Measurements from ENCODE around the gene CELA2B.

Gene CELA2B

DNA sequence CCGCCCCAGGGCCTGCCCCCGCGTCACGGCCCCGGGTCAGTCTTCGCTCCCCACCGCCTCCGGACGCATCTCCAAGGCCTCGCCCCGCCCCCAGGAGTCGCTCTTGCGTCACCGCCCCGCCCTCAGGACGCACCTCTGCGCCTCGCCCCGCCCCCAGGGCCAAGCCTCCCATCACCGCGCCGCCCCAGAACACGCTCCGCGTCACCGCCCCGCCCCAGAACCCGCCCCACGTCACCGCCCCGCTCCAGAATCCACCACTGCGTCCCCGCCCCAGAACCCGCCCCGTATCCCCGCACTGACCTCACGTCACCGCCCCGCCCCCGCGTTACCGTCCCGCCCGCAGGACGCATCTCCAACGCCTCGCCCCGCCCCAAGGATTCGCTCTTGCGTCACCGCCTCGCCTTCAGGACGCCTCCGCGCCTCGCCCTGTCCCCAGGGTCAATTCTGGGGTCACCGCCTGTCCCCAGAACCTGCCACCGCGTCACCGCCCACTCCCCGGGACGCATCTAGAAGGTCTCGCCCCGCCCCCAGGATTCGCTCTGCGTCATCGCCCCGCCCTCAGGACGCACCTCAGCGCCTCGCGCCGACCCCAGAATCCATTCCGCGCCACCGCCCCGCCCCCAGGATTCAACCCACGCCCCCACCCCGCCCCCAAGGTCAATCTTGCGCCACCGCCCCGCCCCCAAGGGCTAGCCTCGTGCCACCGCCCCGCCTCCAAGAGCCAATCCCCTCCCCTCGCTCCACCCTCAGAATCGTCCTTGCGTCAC is 48.6 kb downstream of the CELA2B start:
- H3K36me3 ChIP-seq (ENCODE audit: control insufficient read depth in 1 of 2, insufficient read depth in 2 of 2, low read length in 2 of 2): no peaks in the 10 kb centered on the region
- H3K9ac ChIP-seq (ENCODE audit: low read depth in 1 of 2, low read length in 2 of 2): peak overlapping the region; percentile 52 to 57
- no peaks in the 10 kb centered on the region for H3K9me3 ChIP-seq (ENCODE audit: control insufficient read depth in 1 of 2, low read length in 2 of 2)
- peaks cover 17 to 27% of the 10 kb centered on the region in 2 donors for H3K4me1 ChIP-seq (ENCODE audit: control insufficient read depth in 1 of 2, insufficient read depth in 2 of 2, low read length in 2 of 2)
- peak overlapping the region; percentile 100 for H3K27ac ChIP-seq (ENCODE audit: low read depth, low read length)
- H3K27me3 ChIP-seq (ENCODE audit: control insufficient read depth in 1 of 2, insufficient read depth in 2 of 2, low read length in 2 of 2): no peaks in the 10 kb centered on the region
- H3K4me3 ChIP-seq (ENCODE audit: low read depth in 1 of 2, low read length in 2 of 2): peak overlapping the region; percentile 55 to 90

DNA sequence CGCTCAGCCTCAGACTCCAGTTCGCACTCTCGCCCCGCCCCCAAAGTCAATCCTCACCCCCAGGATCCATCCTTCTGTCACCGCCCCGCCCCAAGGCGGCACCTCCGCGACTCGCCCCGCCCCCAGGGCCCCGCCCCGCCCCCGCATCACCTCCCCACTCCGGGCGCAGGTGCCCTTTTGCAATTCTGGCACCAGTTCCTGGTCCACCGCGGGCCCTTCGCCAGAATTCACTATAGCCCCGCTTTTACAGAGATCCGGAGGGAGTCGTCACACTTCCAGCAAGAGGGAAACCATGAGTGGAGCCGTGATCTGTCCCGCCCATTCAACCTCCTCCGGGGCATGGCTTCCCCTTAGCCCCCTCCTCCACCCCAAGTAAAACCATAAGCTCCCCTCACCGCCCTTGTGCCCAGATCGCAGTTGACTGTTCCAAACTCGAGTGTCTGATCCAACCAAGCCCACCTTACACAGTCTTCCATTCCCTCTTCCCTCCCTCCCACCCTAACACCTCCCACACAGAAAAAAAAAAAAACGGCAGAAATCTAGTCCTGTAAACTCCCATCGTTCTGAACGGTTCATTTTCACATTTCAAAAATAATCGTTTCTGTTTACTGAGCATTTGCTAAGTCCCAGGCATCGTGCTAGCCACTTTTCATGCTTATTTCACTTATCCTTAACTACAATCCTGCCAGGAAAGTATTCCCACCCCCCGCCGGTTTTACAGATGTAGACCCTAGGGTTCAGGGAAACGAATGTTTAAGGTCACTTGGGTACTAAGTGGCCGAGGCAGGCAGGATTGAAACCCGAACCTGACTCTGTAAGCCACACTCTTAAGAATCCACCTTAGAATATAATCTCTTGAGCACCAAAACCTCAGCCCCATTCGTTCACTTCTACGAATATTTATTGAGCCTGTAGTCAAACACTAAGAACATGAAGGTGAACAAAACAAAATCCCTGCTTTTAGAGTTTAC is 49.4 kb downstream of the CELA2B start:
- Histone ChIP-seq H3K9me3 (ENCODE audit: control insufficient read depth in 1 of 2, low read length in 2 of 2) (no peaks in the 10 kb centered on the region), H3K4me1 (ENCODE audit: control insufficient read depth in 1 of 2, insufficient read depth in 2 of 2, low read length in 2 of 2) (peaks cover 17 to 27% of the 10 kb centered on the region in 2 donors), H3K27ac (ENCODE audit: low read depth, low read length) (peak overlapping the region; percentile 91), H3K27me3 (ENCODE audit: control insufficient read depth in 1 of 2, insufficient read depth in 2 of 2, low read length in 2 of 2) (no peaks in the 10 kb centered on the region), H3K36me3 (ENCODE audit: control insufficient read depth in 1 of 2, insufficient read depth in 2 of 2, low read length in 2 of 2) (no peaks in the 10 kb centered on the region), H3K4me3 (ENCODE audit: low read depth in 1 of 2, low read length in 2 of 2) (peak overlapping the region; percentile 90 to 91), H3K9ac (ENCODE audit: low read depth in 1 of 2, low read length in 2 of 2) (peak overlapping the region; percentile 85 to 86)

DNA sequence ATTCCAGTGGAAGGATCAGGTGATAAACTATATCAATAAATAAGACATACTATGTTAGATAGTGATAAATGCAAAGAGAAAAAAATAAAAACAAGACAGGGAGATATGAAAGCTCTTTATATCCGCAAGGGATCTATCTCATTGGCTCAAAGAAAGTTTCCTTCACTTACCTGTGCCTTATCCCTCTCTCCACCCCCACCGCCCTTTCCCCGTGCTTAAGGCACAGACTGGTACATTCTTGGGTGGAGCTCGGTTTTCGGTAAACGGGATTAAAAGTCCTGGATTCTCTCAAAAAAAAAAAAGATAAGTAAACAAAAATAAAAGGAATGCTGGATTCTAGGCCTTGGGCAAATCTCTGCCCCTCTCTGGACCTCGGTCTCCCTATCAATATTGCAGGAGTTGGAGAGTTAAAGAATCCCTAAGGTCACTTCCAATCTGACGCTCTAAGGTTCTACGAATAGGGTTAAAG is 50.2 kb downstream of the CELA2B start:
- Histone ChIP-seq H3K9me3 (ENCODE audit: control insufficient read depth in 1 of 2, low read length in 2 of 2) (no peaks in the 10 kb centered on the region), H3K27ac (ENCODE audit: low read depth, low read length) (peak overlapping the region; percentile 91), H3K27me3 (ENCODE audit: control insufficient read depth in 1 of 2, insufficient read depth in 2 of 2, low read length in 2 of 2) (no peaks in the 10 kb centered on the region), H3K36me3 (ENCODE audit: control insufficient read depth in 1 of 2, insufficient read depth in 2 of 2, low read length in 2 of 2) (no peaks in the 10 kb centered on the region), H3K4me1 (ENCODE audit: control insufficient read depth in 1 of 2, insufficient read depth in 2 of 2, low read length in 2 of 2) (peaks cover 17 to 27% of the 10 kb centered on the region in 2 donors), H3K4me3 (ENCODE audit: low read depth in 1 of 2, low read length in 2 of 2) (peak overlapping the region; percentile 90 to 91), H3K9ac (ENCODE audit: low read depth in 1 of 2, low read length in 2 of 2) (peak overlapping the region; percentile 85 to 86)

DNA sequence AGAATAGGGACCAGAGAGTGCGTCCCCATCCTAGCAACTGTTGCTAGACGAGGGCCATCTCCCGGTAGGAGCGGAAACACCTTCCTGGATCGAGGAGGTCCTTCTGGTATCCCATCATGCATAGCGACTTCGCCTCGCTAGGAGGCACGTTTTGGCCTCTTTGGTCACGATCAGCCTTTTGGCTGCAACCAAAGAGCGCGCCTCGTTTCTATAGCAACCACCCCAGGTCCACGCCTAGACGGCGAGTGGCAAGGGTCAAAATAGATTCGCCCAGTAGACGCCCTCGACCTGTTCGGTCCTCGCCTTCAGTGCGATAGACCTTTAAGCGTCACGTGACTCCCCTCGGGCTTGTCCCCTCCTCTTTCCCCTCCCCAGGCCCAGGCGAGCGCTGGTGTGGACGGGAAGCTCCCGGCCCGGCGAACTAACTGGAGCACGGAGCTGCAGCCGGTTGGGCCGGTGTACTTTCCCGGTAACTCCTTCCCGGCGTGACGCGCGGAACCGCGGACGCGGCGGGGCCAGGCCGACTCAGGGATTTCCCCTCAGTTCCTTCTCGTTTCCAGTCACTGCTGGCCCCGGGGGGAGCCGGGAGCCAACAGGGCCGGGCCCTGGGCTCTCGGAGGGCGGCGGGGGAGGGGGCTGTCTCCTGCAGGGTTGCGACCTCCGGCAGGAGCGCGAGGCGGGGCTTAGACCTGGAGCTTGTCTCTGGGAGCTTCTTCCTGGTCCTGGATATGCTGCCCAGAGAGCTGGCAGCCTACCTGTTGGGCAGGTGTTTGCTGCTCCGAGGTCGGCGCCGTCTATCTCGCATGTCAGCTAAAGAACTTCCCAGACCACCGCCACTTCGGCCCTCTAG is 50.8 kb downstream of the CELA2B start, which contains the start of gene DNAJC16:
DNAJC16 (plus strand) TSS at position 359 of the 850 bp plus-strand sequence. CDS start 2,258 bp downstream, outside the sequence.
- Histone ChIP-seq H3K4me3 (ENCODE audit: low read depth in 1 of 2, low read length in 2 of 2) (peak within 1 kb of the TSS; percentile 90 to 91), H3K27ac (ENCODE audit: low read depth, low read length) (peak within 1 kb of the TSS; percentile 92), H3K36me3 (ENCODE audit: control insufficient read depth in 1 of 2, insufficient read depth in 2 of 2, low read length in 2 of 2) (peaks cover 0 to 1% of the 10 kb centered on the region in 2 donors), H3K27me3 (ENCODE audit: control insufficient read depth in 1 of 2, insufficient read depth in 2 of 2, low read length in 2 of 2) (no peaks in the 10 kb centered on the region), H3K9ac (ENCODE audit: low read depth in 1 of 2, low read length in 2 of 2) (peak within 1 kb of the TSS; percentile 88 to 91), H3K4me1 (ENCODE audit: control insufficient read depth in 1 of 2, insufficient read depth in 2 of 2, low read length in 2 of 2) (peaks cover 17 to 27% of the 10 kb centered on the region in 2 donors), H3K9me3 (ENCODE audit: control insufficient read depth in 1 of 2, low read length in 2 of 2) (no peaks in the 10 kb centered on the region)

DNA sequence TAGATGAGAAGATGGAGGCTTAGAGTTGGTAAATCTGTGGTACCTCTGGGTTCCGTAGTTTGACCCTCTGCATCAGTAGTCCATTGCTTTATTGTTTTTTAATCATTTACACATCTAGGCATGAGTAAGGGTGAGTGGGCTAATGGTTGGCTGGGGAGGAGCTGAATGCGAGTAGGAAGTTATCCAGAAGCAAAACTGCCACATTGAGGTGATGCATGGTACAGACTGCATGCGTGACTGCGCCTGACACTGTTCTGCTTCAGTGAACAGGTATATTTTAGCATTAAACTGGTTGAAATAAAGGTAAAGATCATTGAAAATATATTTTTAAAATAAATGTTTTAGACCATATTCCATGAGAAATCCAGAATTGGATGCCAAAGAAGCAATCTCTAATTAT is 55.1 kb downstream of the CELA2B start:
- Histone ChIP-seq H3K27ac (ENCODE audit: low read depth, low read length) (no peak overlapping the region), H3K4me1 (ENCODE audit: control insufficient read depth in 1 of 2, insufficient read depth in 2 of 2, low read length in 2 of 2) (peaks cover 10 to 12% of the 10 kb centered on the region in 2 donors), H3K9me3 (ENCODE audit: control insufficient read depth in 1 of 2, low read length in 2 of 2) (no peaks in the 10 kb centered on the region), H3K27me3 (ENCODE audit: control insufficient read depth in 1 of 2, insufficient read depth in 2 of 2, low read length in 2 of 2) (no peaks in the 10 kb centered on the region), H3K4me3 (ENCODE audit: low read depth in 1 of 2, low read length in 2 of 2) (no peak overlapping the region), H3K36me3 (ENCODE audit: control insufficient read depth in 1 of 2, insufficient read depth in 2 of 2, low read length in 2 of 2) (peaks cover 12 to 16% of the 10 kb centered on the region in 2 donors), H3K9ac (ENCODE audit: low read depth in 1 of 2, low read length in 2 of 2) (no peak overlapping the region)

DNA sequence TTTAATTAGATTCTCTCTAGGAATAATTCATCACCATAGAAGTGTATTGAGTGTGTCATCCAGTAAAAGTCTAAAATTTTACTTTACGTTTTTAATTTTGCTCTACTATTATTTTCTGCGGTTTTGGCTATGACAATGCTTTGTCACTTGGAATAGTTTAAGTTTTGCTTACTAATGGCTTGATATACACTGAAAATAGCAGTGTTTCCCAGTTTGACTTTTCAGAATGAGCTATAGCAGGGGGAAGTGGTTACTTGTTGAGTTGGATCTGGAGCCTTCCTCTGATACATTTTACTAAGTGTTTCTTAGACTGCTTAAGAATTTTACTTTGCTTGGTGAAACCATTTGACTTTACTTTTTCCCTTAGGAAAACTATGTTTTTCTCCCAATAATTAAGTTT is 55.8 kb downstream of the CELA2B start:
- Histone ChIP-seq H3K4me1 (ENCODE audit: control insufficient read depth in 1 of 2, insufficient read depth in 2 of 2, low read length in 2 of 2) (peaks cover 8 to 9% of the 10 kb centered on the region in 2 donors), H3K27me3 (ENCODE audit: control insufficient read depth in 1 of 2, insufficient read depth in 2 of 2, low read length in 2 of 2) (no peaks in the 10 kb centered on the region), H3K27ac (ENCODE audit: low read depth, low read length) (no peak overlapping the region), H3K4me3 (ENCODE audit: low read depth in 1 of 2, low read length in 2 of 2) (no peak overlapping the region), H3K36me3 (ENCODE audit: control insufficient read depth in 1 of 2, insufficient read depth in 2 of 2, low read length in 2 of 2) (peaks cover 14 to 16% of the 10 kb centered on the region in 2 donors), H3K9me3 (ENCODE audit: control insufficient read depth in 1 of 2, low read length in 2 of 2) (no peaks in the 10 kb centered on the region), H3K9ac (ENCODE audit: low read depth in 1 of 2, low read length in 2 of 2) (no peak overlapping the region)

DNA sequence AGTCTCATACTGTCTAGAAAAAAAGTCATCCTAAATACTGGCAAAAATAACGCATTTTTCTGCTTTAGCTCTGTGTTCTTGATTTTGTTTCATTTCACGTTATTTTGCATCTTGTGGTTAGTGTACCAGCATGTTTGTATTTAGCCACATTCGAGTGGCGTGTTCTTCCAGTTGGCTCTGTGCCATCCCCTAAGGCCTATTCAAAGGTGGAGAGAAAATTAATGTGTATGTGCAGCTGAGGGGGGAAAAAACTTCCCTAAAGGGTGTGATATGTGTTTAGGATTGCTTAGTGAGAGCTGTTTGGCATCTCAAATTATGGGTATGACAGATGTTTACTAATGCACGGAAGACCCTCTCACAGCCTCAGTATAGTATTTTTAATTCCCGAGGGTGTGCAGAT is 62.9 kb downstream of the CELA2B start:
- Histone ChIP-seq H3K9ac (ENCODE audit: low read depth in 1 of 2, low read length in 2 of 2) (no peak overlapping the region), H3K27ac (ENCODE audit: low read depth, low read length) (no peak overlapping the region), H3K4me3 (ENCODE audit: low read depth in 1 of 2, low read length in 2 of 2) (no peak overlapping the region), H3K36me3 (ENCODE audit: control insufficient read depth in 1 of 2, insufficient read depth in 2 of 2, low read length in 2 of 2) (peaks cover 24 to 59% of the 10 kb centered on the region in 2 donors), H3K27me3 (ENCODE audit: control insufficient read depth in 1 of 2, insufficient read depth in 2 of 2, low read length in 2 of 2) (no peaks in the 10 kb centered on the region), H3K9me3 (ENCODE audit: control insufficient read depth in 1 of 2, low read length in 2 of 2) (no peaks in the 10 kb centered on the region), H3K4me1 (ENCODE audit: control insufficient read depth in 1 of 2, insufficient read depth in 2 of 2, low read length in 2 of 2) (no peaks in the 10 kb centered on the region)

DNA sequence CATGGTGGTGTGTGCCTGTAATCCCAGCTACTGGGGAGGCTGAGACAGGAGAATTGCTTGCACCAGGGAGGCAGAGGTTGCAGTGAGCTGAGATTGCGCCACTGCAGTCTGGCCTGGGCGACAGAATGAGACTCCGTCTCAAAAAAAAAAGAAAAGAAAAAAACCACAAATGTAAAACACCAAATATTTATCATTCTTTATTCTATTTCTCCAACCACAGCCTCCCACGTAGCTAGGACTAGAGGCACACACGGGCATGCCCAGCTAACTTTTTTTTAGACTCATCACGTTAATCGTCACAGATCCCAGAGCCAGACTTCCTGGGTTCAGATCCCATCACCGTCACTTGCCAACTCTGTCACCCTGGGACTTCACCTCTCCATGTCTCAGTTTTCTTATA is 64.3 kb downstream of the CELA2B start:
- Histone ChIP-seq H3K27me3 (ENCODE audit: control insufficient read depth in 1 of 2, insufficient read depth in 2 of 2, low read length in 2 of 2) (no peaks in the 10 kb centered on the region), H3K4me1 (ENCODE audit: control insufficient read depth in 1 of 2, insufficient read depth in 2 of 2, low read length in 2 of 2) (no peaks in the 10 kb centered on the region), H3K9ac (ENCODE audit: low read depth in 1 of 2, low read length in 2 of 2) (no peak overlapping the region), H3K36me3 (ENCODE audit: control insufficient read depth in 1 of 2, insufficient read depth in 2 of 2, low read length in 2 of 2) (peaks cover 17 to 62% of the 10 kb centered on the region in 2 donors), H3K27ac (ENCODE audit: low read depth, low read length) (no peak overlapping the region), H3K4me3 (ENCODE audit: low read depth in 1 of 2, low read length in 2 of 2) (no peak overlapping the region), H3K9me3 (ENCODE audit: control insufficient read depth in 1 of 2, low read length in 2 of 2) (no peaks in the 10 kb centered on the region)
